KG1 (cell line): ENCODE measurements around the gene MYO18A.

Experiments used
- DNase-seq: peaks from one replicate; lab custom pipeline; 2025; lab: John Stamatoyannopoulos, UW

The MYO18A gene

GRCh38 chr17:29168079-29168758 is 12.0 kb downstream of the MYO18A start:
- DNase-seq: no peak

- DNase-seq: no peak
Observed at GRCh38 chr17:29167393-29168078, 12.7 kb downstream of the MYO18A start.

- DNase-seq: no peak
Observed at GRCh38 chr17:29166507-29166887, 13.7 kb downstream of the MYO18A start.

GRCh38 chr17:29165800-29166506 is 14.2 kb downstream of the MYO18A start:
- no peak for DNase-seq

DNA sequence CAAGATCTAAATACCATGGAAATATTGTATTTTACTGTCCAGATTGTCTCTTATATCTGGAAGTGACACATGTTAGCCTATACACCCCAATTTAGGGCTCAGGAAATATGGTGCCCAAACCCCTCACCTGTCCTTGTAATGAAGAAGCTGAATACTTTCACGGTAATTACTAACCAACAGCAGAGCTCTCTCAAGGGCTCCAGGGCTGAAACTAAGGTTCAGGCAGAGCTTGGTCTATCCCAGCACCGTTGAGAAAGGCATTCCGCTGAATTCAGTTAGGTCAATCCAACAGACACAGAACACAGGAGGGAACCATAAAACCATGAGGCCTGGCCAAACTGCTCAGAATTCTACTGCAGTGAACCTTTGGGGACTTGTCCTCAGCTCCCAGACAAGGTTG is 14.9 kb downstream of the MYO18A start:
- no peak for DNase-seq

DNA sequence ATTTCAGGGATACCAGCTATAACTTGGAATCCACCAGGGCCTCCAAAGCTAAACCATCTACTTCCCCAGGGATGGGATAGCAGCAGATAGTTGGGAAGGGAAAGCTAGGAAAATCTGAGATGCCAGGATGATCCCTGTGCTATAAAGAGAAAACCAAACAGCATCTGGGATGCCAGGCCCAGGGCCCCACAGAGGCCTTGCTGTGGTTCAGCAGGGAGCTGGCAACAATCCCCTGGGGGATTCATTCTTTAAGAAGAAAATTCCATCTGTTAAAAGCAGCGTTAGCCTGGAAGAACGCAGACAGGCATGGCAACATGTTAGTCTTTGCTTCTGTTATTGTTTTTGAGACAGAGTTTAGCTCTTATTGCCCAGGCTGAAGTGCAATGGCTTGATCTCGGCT is 16.6 kb downstream of the MYO18A start:
- DNase-seq: no peak

- DNase-seq: no peak
Observed at GRCh38 chr17:29162909-29163341, 17.3 kb downstream of the MYO18A start.

- DNase-seq: no peak
Observed at GRCh38 chr17:29162082-29162908, 17.9 kb downstream of the MYO18A start.

- DNase-seq: no peak
Observed at GRCh38 chr17:29160253-29160652, 19.9 kb downstream of the MYO18A start.

- no peak for DNase-seq
Observed at GRCh38 chr17:29159306-29159860, 20.8 kb downstream of the MYO18A start.

DNA sequence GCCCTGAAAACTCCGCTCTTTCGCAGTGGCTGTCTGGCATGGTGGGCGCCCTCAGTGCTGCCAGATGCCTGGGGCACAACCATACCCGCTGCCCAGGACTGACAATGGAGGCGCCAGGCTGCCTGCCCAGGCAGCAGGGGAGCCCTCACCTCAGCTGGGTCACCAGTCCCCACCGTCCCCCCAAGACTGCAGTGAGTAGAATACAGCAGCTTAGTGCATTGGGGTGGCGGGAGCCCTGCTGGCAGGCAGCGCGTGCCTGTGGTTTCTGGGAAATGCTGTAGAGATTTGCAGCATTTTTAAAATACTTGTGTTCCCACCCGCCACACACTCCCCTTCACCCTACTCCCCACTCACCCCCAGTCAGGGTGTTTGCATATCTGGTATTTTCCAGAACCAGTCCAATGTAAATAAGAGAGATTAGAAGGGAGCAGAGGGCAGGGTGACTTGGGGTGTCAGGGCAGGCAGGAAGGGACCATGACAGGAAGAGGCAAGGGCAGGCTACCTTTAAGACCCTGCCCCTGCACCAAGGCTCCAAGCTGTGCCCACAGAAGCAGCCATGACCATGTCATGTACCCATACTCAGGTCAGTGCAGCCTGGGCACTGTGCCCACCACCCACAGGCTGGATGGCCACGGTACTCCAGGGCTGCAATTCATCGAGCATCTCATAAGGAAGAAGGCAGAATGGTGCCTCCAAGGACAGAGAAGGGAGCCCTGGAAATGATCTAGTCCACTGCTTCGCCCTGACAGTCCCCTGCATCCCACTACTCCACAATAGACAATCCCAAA is 21.5 kb downstream of the MYO18A start:
- DNase-seq: no peak

DNA sequence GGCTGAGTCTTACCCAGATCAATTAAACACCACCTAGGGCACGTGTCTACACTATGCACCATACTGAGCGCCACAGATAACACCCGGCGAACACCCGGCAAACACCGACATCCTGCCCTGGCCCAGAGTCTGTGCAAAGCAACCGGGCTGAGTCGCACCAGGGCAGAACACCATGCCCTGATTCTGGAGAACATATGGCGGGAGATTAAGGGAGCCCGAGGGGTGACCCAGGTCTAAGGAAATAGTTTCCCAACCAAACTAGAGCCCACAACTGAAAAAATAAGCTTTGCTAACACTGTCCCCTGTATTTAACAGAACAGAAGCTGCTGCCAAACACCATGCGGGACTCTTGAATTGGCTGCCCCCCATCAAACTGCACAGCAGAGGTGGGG is 22.1 kb downstream of the MYO18A start:
- DNase-seq: no peak

- no peak for DNase-seq
Observed at GRCh38 chr17:29157310-29157709, 22.9 kb downstream of the MYO18A start.

- DNase-seq: no peak
Observed at GRCh38 chr17:29156781-29157180, 23.4 kb downstream of the MYO18A start.

GRCh38 chr17:29155966-29156338 is 24.2 kb downstream of the MYO18A start:
- no peak for DNase-seq

GRCh38 chr17:29155227-29155965 is 24.8 kb downstream of the MYO18A start:
- DNase-seq: no peak

GRCh38 chr17:29154516-29155226 is 25.5 kb downstream of the MYO18A start:
- DNase-seq: no peak

DNA sequence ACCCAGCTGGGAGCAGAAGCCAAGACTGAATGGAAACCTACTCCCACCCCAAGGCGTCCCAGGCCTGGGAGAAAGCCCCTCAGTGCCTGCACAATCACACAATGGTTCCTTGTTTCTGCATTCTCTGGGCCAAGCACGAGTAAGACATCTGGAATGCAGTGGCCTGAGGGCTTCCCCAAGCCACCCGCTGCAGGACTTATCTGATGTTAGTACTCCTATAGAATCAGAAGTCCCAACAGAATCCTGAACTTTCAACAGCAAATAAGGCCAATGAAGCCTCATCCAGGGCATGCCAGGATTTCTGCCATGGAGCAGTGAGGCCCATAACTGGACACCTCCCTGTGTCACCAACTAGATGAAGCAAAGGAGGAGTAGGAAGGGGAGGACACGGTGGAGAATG is 28.6 kb downstream of the MYO18A start:
- no peak for DNase-seq

DNA sequence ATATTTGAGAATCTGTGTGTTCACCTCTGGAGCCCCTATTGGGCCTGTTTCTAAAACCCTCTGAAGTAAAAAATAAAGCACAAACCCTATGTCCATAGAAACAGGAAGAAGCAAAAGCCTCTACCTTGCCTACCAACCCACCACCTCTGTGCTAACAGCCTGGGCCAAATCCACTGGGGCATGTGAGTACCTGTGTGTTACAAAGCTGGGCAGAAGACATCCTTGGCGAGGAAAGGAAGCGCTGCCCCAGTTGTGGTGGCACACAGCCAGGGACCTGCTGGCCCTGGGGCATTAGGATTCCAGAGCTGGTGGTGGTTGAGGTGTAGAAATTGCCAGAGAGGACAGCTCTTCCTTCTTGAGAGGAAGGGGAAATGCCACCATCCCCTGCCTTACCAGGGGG is 30.0 kb downstream of the MYO18A start:
- no peak for DNase-seq
